ENCODE results near the gene SCYL3.

Gene SCYL3

DNA sequence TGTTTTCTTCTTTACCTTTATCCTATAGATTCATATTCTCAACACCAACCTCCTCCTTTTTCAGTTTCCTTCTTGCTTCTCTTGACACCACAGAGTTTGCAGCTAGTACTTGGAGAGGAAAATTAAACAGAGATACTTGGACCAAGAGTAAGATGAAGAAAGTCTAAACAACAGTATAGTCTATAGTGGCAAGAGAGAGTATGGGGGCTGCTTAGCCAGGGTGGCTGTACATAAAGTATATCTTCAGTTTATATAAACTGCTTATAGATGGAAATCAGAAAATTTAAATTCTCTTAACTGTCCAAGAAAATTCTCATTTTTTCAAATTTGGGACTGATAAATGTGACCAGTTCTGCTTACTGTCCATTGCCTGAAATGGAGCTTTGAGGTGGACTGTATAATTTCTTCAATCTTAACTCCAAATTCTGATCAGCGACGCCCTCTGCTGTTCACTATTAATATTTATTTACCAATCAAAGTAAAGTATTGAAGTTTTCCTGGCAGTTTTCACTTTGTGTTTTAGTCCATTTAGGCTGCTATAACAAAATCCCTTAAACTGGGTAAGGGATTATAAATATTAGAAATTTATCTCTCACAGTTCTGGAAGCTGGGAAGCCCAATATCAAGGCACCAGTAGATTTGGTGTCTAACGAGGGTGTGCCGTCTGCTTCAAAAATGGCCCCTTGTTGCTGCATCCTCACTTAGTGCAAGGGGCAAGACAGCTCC, 84.2 kb downstream of the SCYL3 start:
- Histone ChIP-seq H3K36me3 (peaks cover 40% of the 10 kb centered on the region), H3K27ac (no peak overlapping the region), H3K27me3 (no peaks in the 10 kb centered on the region), H3K4me3 (ENCODE audit: low read depth in 1 of 2, low read length in 1 of 2) (no peak overlapping the region), H3K4me1 (ENCODE audit: control insufficient read depth in 1 of 2, insufficient read depth in 1 of 2, low read depth in 1 of 2, low read length in 1 of 2) (no peaks in the 10 kb centered on the region), H3K9me3 (no peaks in the 10 kb centered on the region)
- TF ChIP-seq CTCF (IDR thresholded peaks at IDR 0.05): peak; percentile 23

DNA sequence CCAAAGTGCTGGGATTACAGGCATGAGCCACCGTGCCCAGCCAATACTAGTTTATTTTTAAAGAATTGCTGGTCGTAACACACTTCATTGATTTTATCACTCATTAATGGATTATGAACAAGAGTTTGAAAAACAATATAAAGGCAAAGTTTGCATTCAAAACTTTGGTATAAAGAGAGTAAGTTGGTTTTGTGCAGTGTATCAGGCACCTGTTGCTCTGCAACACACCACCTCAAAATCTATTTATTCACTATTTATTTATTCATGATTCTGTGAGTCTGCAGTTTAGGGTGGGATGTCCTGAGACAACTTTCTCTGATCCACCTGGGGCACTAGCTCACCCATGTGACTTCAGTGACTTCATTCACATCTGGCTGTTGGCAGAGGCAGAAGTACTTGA, 88.8 kb downstream of the SCYL3 start:
- H3K9me3 ChIP-seq: no peaks in the 10 kb centered on the region
- no peaks in the 10 kb centered on the region for H3K27me3 ChIP-seq
- H3K27ac ChIP-seq: no peak overlapping the region
- no peaks in the 10 kb centered on the region for H3K4me1 ChIP-seq (ENCODE audit: control insufficient read depth in 1 of 2, insufficient read depth in 1 of 2, low read depth in 1 of 2, low read length in 1 of 2)
- no peak for TF ChIP-seq CTCF (IDR thresholded peaks at IDR 0.05)
- H3K36me3 ChIP-seq: peaks cover 32% of the 10 kb centered on the region
- no peak overlapping the region for H3K4me3 ChIP-seq (ENCODE audit: low read depth in 1 of 2, low read length in 1 of 2)

GRCh38 chr1:169802888-169803287, 90.8 kb downstream of the SCYL3 start:
- H3K4me1 ChIP-seq (ENCODE audit: control insufficient read depth in 1 of 2, insufficient read depth in 1 of 2, low read depth in 1 of 2, low read length in 1 of 2): no peaks in the 10 kb centered on the region

More at GRCh38 chr1:169802888-169803287, 90.8 kb downstream of the SCYL3 start:
- H3K4me3 ChIP-seq (ENCODE audit: low read depth in 1 of 2, low read length in 1 of 2): no peak overlapping the region
- no peak for TF ChIP-seq CTCF (IDR thresholded peaks at IDR 0.05)
- H3K36me3 ChIP-seq: peaks cover 28% of the 10 kb centered on the region
- no peaks in the 10 kb centered on the region for H3K27me3 ChIP-seq
- H3K27ac ChIP-seq: no peak overlapping the region
- H3K9me3 ChIP-seq: no peaks in the 10 kb centered on the region

Measured in neutrophil (primary cell).